Mucosa of descending colon (tissue), 3 donors: ENCODE measurements around the gene STRADB. TPM values are rescaled to one million over a fixed set of nuclear protein-coding genes. Genes with fewer than 3 reads are reported as not detected.
A peak's percentile ranks its signal among the peaks of the same experiment; 100 is the strongest.

ENCODE experiments used
- ATAC-seq: fragments of 200-7000 bp; cut with Tn5 transposase; one replicate; pipeline ENCODE4 v1.9.1; 2020; ENCODE audit warnings: mild to moderate bottlenecking, moderate library complexity
- DNase-seq, 3 donors: peaks; one replicate each; pipeline ENCODE4 v3.0.0-alpha.2; 2020
- H3K36me3 ChIP-seq: fragments of 200-600 bp; one replicate; pipeline ENCODE4 v1.8.0; 2021; ENCODE audit warnings: low read depth, mild to moderate bottlenecking
- H3K4me1 ChIP-seq: fragments of 200-600 bp; one replicate; pipeline ENCODE4 v1.8.0; 2021; ENCODE audit warnings: low read depth, mild to moderate bottlenecking
- H3K4me3 ChIP-seq: fragments of 200-600 bp; one replicate; pipeline ENCODE4 v1.8.0; 2021; ENCODE audit warnings: mild to moderate bottlenecking
- H3K9me3 ChIP-seq: fragments of 200-600 bp; one replicate; pipeline ENCODE4 v1.8.0; 2021; ENCODE audit warnings: mild to moderate bottlenecking
- intact Hi-C, 2 donors: fragments of 100-400 bp; cut with DNase I in 1 of 2; cut with micrococcal nuclease in 1 of 2; formaldehyde crosslinking; loops; one replicate each; pipeline versions ENCODE4 v1.11.0 to v1.11.1; 2022; cut with DNase I, micrococcal nuclease
- total RNA-seq, 3 donors: library from RNA; stranded (reverse); fragmentation: NEBNext Ultra II Directional in 2 of 3; extraction: Animal tissue kit (Norgen Biotek cat#: 25700) in 2 of 3; gene quantifications; one replicate each; pipeline versions ENCODE4 v1.2.1 to v1.2.4, GENCODE V29; 2021 to 2023
- TF ChIP-seq, protein P1 (sequence below): fragments of 200-600 bp; IDR thresholded peaks from one replicate; pipeline ENCODE4 v1.8.0; 2022; ENCODE audit warnings: antibody characterized with exemption, mild to moderate bottlenecking
- donor health status: DM: no; HTN: no; CAD: no; lungs with moderate emphysema.
- donor health status: DM: no; HTN: no; CAD: no.
- donor health status: DM: no; HTN: yes; CAD: no.

Gene STRADB
- total RNA-seq, 3 donors from 2014 or later = 47.4 to 79.1 (median 62.1) TPM

DNA sequence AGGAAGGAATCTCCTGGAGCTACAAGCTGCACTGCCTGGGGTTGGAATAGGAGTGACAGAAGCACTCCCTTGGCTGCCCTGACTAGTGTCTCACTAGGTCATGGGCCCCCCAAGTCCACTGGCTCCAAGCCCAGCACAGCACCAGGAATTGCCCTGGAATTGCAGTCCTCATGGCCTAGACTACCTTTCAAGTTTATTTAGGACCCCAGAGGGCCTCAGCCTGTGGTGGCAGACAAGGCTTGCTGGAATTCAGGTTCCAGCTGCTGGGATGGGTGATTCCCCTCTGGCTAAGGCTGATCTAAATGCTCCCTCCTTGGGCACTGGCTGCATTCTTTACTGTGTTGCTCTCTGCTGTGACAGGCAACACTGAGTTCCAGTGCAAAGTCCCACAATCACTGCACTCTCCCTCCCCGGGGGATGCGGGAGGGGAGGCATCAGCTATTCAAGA, 14.0 kb downstream of the STRADB start:
- H3K36me3 ChIP-seq = no peaks in the 10 kb centered on the region
- DNase-seq = peak in 2 of 3 donors; percentile 41 to 54
- TF ChIP-seq, protein P1, sequence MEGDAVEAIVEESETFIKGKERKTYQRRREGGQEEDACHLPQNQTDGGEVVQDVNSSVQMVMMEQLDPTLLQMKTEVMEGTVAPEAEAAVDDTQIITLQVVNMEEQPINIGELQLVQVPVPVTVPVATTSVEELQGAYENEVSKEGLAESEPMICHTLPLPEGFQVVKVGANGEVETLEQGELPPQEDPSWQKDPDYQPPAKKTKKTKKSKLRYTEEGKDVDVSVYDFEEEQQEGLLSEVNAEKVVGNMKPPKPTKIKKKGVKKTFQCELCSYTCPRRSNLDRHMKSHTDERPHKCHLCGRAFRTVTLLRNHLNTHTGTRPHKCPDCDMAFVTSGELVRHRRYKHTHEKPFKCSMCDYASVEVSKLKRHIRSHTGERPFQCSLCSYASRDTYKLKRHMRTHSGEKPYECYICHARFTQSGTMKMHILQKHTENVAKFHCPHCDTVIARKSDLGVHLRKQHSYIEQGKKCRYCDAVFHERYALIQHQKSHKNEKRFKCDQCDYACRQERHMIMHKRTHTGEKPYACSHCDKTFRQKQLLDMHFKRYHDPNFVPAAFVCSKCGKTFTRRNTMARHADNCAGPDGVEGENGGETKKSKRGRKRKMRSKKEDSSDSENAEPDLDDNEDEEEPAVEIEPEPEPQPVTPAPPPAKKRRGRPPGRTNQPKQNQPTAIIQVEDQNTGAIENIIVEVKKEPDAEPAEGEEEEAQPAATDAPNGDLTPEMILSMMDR = no peak

DNA sequence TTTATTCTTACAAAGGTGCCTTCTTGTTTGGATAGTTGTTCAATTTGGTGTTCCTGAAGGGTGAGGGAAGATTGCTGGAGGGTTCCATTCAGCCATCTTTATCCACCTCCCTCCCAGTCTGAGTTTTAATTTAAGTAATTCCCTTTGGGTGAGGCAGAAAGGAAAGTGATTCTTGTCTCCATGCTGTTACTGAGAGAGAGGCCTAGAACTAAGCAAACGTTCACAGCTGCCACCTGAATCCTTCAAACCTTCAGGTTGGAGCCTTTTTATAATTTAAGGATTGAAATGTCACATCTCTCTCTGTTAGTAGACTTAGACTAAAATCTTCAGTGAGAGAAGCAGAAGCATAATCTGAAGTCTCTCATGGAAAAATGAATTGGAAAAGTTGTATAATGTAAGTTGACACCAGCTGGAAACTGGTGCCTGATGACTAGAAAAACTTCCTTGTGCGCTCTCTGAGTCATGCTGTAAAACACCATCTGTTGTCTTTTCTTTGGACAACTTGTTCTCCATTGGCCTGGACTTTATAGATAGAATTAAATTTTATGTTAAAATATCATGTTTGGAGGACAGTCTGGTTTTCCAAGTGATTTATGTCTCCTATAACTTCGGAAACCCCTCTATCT, 14.6 kb downstream of the STRADB start:
- no peak overlapping the region for H3K4me3 ChIP-seq
- TF ChIP-seq, protein P1 = no peak
- H3K9me3 ChIP-seq = no peaks in the 10 kb centered on the region
- no peaks in the 10 kb centered on the region for H3K36me3 ChIP-seq
- DNase-seq = no peak
- peaks cover 37% of the 10 kb centered on the region for H3K4me1 ChIP-seq
- intact Hi-C loops = no loop called here
- peak; percentile 88 for ATAC-seq

More for the DNA sequence above, 14.0 kb downstream of the STRADB start:
- ATAC-seq = peak; percentile 65
- intact Hi-C loops = no loop called here
- H3K9me3 ChIP-seq = no peaks in the 10 kb centered on the region
- peaks cover 37% of the 10 kb centered on the region for H3K4me1 ChIP-seq
- no peak overlapping the region for H3K4me3 ChIP-seq

DNA sequence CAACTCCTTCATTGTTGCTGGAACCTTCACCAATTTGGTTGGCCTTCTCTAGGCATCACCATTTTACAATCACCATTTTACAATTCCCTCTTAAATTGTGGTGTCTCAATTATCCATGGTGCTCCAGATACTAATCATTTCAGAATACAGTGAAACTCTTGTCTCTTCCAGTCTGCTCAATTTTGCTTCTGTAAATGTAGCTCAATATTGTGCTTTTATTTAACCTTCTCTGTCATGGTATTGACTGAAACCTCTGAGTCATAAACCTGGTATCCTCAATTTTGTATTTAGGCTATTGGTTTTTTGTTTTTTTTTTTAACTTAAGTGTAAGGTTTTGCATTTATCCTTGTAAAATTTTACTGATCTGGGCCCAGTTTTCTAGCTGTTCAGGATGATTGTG, 16.1 kb downstream of the STRADB start:
- no peak overlapping the region for H3K4me3 ChIP-seq
- TF ChIP-seq, protein P1 = no peak
- H3K9me3 ChIP-seq = no peaks in the 10 kb centered on the region
- H3K36me3 ChIP-seq = no peaks in the 10 kb centered on the region
- intact Hi-C loops = no loop called here
- H3K4me1 ChIP-seq = peaks cover 37% of the 10 kb centered on the region
- DNase-seq (no peak), ATAC-seq (no peak)

DNA sequence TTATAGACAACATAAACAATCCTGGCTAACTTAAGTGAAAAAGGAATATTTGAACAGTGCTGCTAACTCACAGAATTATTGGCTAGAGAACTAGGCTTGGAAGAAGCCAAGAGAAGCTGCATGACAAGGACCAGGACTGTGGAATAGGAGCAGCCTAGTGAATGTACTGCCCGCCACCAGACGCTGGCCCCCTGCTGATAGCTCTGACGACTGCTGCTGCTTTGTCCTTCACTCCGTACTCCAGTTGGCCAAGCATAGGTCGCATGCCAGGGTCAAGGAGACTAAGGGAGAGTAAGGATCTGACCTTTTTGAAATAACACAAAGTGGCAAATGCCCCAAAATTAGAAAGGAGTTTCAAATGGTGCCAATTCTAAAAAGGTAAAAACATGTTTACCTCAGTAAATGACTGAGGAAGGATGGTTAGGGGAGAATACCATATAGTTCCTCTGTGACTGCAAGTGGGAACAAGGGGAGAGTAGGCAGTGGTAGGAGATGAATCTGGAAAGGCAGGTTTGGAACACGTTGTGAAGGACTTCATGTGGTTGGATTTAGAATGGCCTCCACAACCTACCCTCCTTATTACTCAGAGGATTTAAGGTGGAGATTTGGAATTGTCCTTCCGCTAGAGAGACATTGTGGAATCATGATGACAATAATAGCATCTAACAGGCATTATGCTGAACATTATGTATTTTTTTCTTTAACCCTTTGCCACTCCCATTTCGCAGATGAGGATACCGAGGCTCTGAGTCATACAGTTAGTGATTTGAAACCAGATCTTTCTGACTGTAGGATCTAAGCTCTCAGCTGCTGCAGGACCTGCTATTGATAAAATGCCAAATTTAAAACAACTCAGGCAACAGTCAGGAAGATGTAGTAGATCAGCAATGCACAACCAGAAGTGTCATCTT, 19.5 kb downstream of the STRADB start:
- TF ChIP-seq, protein P1 = no peak
- intact Hi-C loops = no loop called here
- ATAC-seq (no peak), DNase-seq (no peak)
- H3K36me3 ChIP-seq = no peaks in the 10 kb centered on the region
- H3K4me1 ChIP-seq = peaks cover 20% of the 10 kb centered on the region
- H3K9me3 ChIP-seq = no peaks in the 10 kb centered on the region
- no peak overlapping the region for H3K4me3 ChIP-seq

DNA sequence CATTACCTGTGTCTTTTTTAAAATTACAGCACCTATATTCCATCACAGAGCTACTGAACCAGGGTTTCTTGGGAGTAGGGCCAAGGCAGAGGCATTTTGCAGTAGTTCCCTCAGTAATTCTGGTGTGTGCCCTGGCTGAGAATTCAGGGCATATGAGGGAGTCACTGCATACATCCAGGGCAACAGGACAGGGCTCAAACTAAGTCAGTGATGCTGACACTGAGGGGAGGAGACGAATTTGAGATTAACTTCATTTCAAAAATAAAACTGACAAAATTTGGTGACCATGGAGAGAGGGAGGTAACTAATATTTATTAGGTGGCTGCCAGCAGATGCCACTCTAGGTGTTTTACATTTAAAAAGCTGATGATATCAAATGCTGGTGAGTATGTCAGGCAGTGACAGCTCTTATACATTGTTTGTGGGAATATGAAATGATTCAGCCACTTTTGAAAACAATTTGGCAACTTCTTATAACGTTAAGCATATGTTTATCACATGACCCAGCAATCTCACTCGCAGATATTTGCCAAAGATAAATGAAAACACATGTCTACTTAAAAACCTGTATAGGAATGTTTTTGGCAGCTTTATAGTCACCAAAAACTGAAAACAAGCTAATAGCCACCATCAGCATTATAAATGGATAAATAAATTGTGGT, 20.3 kb downstream of the STRADB start:
- intact Hi-C loops = no loop called here
- H3K4me1 ChIP-seq = peaks cover 12% of the 10 kb centered on the region
- H3K4me3 ChIP-seq = no peak overlapping the region
- DNase-seq (no peak), ATAC-seq (no peak)
- TF ChIP-seq, protein P1 = no peak
- no peaks in the 10 kb centered on the region for H3K9me3 ChIP-seq
- H3K36me3 ChIP-seq = no peaks in the 10 kb centered on the region
